GM21576 (cell line): Measurements from ENCODE around the gene B4GALNT4.
"Not testable (repeated sequence)": the region's sequence is repeated elsewhere in the genome, so short reads cannot be mapped to it uniquely, and the experiment has no call there.

Experiments used
- ATAC-seq: cut with Tn5 transposase; IDR thresholded peaks from one replicate; pipeline ENCODE4 v1.9.1; 2021; ENCODE audit warnings: mild to moderate bottlenecking, moderate library complexity; ENCODE audit not compliant: unreplicated experiment

The B4GALNT4 gene

GRCh38 chr11:405954-406795, 36.9 kb downstream of the B4GALNT4 start:
- no peak for ATAC-seq

DNA sequence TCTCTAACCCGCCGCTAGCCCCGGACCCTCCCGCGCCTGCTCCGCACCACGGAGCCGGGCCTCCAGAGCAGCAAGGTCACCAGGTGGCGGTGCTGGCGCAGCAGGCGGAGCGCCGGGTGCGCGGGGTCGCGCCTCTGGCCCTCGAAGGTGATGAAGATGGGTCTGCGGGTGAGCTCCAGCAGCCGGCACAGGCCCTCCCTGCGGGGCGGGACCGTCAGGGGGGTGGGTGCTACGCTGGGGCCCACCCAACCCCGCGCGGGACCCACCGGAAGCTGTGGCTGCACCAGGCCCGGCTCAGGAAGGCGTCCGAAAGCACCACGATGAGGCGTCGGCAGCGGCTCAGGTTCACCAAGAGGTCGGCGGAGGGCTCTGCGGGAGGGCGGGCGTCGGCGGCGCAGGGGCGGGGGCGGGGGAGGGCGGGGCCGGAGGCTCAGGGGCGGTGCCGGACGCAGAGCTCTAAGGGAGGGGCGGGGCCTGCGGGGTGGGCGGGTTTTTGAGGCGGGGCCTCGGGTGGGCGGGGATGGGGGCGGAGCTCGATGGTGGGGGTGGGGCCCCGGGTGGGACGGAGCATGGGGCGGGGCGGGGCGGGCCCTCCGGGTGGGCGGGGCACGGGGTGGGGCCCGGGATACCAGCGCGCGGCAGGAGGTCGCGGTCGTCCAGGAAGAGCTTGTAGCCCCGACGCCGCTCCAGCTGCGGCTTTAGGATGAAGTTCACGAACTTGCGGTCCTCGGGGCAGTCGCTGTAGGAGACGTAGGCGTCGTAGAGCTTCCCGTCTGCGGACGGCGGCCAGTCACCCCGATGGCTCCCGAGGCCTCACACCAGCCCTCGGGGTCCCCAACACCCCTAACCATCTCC, 37.7 kb downstream of the B4GALNT4 start:
- ATAC-seq: peak; percentile 81

GRCh38 chr11:407651-408123, 38.4 kb downstream of the B4GALNT4 start:
- ATAC-seq: no peak

DNA sequence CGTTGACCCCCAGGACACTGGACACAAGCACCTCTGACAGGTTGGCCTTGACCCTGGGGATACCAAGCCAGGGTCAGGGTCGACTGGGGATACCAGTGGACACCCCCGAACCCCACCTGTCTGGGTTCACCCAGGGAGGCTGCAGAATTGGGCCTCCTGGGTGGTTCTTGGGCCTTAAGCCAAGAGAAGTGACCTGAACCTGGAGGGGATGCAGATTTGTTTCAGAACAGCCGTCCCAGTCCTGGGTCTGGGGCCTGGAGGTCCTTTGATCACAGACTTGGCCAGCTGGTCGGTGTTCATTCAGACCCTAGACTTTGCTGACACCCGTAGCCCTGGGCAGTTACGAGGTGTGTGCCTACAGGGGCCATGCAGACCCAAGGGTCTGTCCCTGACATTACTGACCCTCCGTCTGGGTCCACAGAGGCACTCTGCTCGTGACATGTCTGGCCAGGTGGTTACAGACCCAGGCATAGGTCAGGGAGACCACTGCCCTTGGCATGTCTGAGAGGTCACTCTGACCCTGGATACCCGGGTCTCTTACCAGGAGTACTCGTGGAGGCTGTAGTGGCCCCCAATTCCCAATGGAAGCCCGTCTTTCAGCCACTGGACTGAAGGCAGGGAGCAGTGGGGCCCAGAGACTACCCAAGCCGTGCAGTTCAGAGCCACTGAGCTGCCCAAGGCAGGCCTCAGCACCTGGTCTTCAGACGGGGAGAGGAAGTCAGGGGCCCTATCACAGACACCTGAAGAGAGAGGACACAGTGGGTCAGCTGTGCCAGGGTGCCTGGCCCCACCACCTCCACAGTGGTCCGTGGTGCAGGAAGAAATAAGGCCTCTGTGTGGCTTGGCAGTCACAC, 39.1 kb downstream of the B4GALNT4 start:
- ATAC-seq: no peak

- ATAC-seq: no peak
Observed at GRCh38 chr11:409008-409599, 39.8 kb downstream of the B4GALNT4 start.

DNA sequence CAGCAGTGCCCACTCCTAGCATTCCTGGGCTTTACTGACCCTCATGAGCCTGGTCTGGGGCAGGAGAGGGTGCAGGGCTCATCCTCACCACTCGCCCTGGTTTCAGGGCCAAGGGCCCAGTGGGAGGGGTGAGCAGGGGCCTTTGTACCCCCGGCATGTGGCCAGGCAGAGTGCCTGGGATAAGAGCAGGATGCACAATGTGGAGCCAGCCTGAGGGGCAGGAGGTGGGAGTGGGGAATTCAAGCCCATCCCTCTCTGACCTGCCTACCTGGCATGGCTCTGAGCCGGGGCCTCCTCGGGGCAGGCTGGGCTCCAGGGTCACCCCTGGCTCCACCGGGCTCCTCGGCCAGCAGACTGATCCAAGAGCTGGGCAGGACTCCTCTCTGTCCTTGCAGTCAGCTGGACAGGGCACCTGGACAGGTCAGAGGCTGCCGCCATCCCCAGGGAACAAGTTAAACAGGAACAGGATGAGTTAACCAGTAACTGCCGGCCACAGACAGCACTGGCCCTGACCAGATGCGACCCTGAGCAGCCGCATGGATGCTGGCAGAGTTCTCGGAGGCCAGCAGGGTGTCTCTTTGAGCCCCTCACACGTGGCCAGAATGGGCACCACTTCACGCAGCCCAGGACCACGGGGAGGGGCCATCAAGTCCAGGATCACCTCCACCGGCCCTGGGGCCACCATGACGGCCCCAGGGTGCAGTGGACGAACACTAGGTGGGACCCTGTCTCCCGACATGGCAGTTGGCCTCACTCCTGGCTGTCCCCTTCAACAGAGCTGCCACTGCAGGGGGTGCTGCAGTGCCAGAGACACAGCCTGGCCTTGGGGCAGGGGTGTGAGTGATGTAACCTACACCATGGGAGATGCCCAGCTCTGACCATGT, 40.5 kb downstream of the B4GALNT4 start:
- ATAC-seq: no peak

DNA sequence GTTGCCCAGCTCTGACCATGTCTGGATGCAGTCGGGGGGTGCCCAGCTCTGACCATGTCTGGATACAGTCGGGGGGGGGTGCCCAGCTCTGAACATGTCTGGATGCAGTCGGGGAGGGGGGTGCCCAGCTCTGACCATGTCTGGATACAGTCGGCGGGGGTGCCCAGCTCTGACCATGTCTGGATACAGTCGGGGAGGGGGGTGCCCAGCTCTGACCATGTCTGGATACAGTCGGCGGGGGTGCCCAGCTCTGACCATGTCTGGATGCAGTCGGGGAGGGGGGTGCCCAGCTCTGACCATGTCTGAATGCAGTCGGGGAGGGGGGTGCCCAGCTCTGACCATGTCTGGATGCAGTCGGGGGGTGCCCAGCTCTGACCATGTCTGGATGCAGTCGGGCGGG, 41.4 kb downstream of the B4GALNT4 start:
- not testable (repeated sequence) for ATAC-seq

DNA sequence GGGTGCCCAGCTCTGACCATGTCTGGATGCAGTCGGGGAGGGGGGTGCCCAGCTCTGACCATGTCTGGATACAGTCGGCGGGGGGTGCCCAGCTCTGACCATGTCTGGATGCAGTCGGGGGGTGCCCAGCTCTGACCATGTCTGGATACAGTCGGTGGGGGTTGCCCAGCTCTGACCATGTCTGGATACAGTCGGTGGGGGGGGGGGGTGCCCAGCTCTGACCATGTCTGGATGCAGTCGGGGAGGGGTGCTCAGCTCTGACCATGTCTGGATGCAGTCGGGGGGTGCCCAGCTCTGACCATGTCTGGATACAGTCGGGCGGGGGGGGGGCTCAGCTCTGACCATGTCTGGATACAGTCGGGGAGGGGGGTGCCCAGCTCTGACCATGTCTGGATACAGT, 42.2 kb downstream of the B4GALNT4 start:
- not testable (repeated sequence) for ATAC-seq

- no peak for ATAC-seq
Observed at GRCh38 chr11:412641-413119, 43.4 kb downstream of the B4GALNT4 start.

GRCh38 chr11:413120-414081, 44.1 kb downstream of the B4GALNT4 start:
- ATAC-seq: no peak

GRCh38 chr11:414318-414857, 45.1 kb downstream of the B4GALNT4 start:
- no peak for ATAC-seq

DNA sequence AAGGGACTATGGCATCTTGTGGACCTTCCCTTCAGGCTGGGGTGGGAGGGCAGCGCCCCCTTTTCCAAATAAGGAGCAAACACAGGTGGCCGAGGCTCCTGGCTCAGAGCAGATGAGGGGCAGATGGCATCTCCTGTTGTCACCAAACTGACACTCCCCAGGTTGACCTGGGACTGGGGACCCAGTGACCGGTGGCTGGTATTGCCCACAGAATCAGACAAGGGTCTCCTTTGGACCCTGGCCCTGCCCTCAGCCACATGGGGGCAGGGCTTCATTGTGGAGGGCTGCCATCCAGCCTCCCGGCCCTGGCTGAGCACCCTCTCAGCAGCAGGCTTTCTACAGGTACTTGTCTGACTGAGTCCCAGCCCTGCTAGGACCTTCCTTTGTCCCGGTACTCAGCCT, 46.3 kb downstream of the B4GALNT4 start:
- no peak for ATAC-seq

- ATAC-seq: no peak
Observed at GRCh38 chr11:416051-416756, 46.9 kb downstream of the B4GALNT4 start.

DNA sequence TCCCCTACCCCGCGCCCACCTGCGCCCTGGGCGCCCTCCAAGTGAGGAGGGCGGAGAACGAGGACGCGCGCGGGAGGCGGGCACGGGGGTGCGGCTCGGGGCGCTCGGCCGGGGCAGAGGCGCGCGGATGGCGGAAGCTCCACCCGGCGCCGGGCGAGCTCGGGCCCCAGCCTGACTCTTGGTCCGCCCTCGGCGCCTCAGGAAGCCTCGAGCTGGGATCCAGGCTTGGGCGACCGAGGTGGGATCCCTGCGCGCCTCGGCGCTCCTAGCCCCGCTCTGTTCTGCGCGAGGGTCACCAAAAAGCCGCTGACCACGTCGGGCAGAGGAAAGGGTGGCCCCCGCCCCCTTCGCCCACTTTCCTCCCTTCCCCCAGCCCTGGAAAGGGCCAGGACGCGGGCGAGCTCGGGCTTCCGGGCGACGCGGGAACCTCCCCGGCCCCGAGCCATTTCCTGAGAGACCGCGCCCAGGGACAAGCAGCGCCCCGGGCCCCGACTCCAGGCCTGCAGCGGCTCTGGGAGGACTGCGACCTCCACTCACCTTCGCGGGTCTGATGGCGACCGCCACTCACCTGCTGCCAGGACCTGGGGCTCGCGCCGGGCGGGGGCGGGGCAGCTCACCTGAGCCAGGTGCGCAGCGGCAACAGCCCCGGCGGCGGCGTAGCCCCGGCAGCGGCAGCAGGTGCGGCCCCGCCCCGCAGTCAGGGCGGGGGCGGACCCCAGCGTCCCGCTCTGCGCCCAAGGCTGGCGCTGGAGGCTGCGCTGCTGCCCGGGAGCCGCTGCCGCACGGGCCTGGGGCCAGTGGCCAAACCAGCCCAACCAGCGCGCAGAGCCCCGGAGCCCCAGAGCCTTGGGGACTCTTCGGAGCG, 47.7 kb downstream of the B4GALNT4 start:
- ATAC-seq: no peak

DNA sequence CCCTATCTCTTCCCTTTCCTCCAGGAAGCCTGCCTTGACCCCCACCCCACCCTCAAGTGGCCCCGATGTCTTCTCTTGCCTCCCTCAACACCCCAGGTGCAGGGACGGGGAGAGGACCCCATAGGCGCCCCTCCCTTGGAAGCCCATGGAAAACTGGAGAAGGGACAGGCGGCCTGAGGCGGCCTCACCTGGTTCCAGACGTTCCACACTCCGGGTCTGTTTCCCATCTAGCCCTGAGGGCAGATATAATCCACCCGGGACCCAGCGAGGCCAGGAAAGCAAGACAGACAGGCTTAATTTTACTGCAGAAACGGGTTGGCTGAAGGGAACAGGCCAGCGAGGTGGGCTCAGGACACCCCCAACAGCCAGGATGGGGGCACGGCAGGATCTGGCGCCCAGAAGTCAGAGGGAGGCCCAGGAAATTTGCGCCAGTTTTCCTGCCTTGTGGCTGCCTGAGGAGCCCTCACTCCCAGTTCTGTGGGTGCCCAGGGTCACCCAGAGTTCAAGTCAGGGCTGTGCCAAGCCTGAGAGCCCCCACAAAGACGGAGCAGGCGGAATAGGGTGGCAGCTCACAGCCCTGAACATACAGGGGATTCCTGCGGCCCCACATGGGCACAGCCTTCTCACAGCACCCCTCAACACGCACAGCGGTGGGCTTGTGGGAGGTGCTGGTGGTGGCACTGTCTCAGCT, 48.5 kb downstream of the B4GALNT4 start:
- ATAC-seq: no peak
